IMR-90 (cell line): ENCODE results near the gene CENATAC. TPM values are rescaled to one million over a fixed set of nuclear protein-coding genes. Genes with fewer than 3 reads are reported as not detected.

Experiments used
- ATAC-seq: fragments of 200-7000 bp; cut with Tn5 transposase; 2 replicates; pipeline ENCODE4 v1.9.1; 2020; ENCODE audit warnings: low read depth, mild to moderate bottlenecking, moderate library complexity
- BruUV-seq: library from RNA; stranded (reverse); fragments of 400-500 nt; replicated peaks from 2 replicates; lab custom pipeline; 2021; lab: Mats Ljungman, UMichigan
- CTCF ChIA-PET: fragments of 300-600 bp; formaldehyde crosslinking; extraction: SDS; loops from one replicate; lab custom pipeline; 2021; ENCODE audit warnings: antibody characterized with exemption; lab: Yijun Ruan, JAX
- POLR2A ChIA-PET: fragments of 300-600 bp; sonication (Branson Sonifier 250); formaldehyde crosslinking; loops from one replicate; lab custom pipeline; 2022; ENCODE audit warnings: antibody characterized with exemption; ENCODE audit not compliant: unreplicated experiment; lab: Charles Lee
- DNase-seq: peaks from one replicate; pipeline ENCODE4 v3.0.0; 2013
- H2AFZ ChIP-seq: replicated peaks from 2 replicates; pipeline ENCODE3; 2013; ENCODE audit warnings: low read length, mild to moderate bottlenecking; ENCODE audit not compliant: poor library complexity
- H2AK5ac ChIP-seq: 2 replicates; pipeline ENCODE4 v1.6.1; 2013; ENCODE audit warnings: low read depth, low read length, inconsistent platforms
- H2AK9ac ChIP-seq: replicated peaks from 2 replicates; pipeline ENCODE3; 2013; ENCODE audit warnings: mild to moderate bottlenecking, low read depth, low read length, moderate library complexity; ENCODE audit not compliant: poor library complexity
- H2BK120ac ChIP-seq: 2 replicates; pipeline ENCODE4 v1.6.1; 2013; ENCODE audit warnings: low read depth, low read length, inconsistent platforms
- H2BK15ac ChIP-seq: 3 replicates; pipeline ENCODE4 v1.6.1; 2013; ENCODE audit warnings: low read depth, low read length, inconsistent platforms
- H2BK20ac ChIP-seq: 2 replicates; pipeline ENCODE4 v1.6.1; 2013; ENCODE audit warnings: low read depth, mild to moderate bottlenecking, inconsistent platforms, low read length, moderate library complexity
- H2BK5ac ChIP-seq: 2 replicates; pipeline ENCODE4 v1.6.1; 2013; ENCODE audit warnings: mild to moderate bottlenecking, low read depth, low read length, inconsistent platforms; ENCODE audit not compliant: poor library complexity, severe bottlenecking
- H3K14ac ChIP-seq: replicated peaks from 2 replicates; pipeline ENCODE4 v1.6.1; 2013; ENCODE audit warnings: low read depth, low read length, inconsistent platforms
- H3K18ac ChIP-seq: 2 replicates; pipeline ENCODE4 v1.6.1; 2013; ENCODE audit warnings: low read depth, low read length, control low read depth
- H3K23ac ChIP-seq: 2 replicates; pipeline ENCODE4 v1.6.1; 2013; ENCODE audit warnings: low read depth, low read length, inconsistent platforms
- H3K27ac ChIP-seq: 2 replicates; pipeline ENCODE4 v1.5.1; 2013; ENCODE audit warnings: mild to moderate bottlenecking, control low read depth, low read length; ENCODE audit not compliant: insufficient read depth
- H3K27me3 ChIP-seq: 2 replicates; pipeline ENCODE4 v1.6.1; 2013; ENCODE audit warnings: low read length; ENCODE audit not compliant: control insufficient read depth, insufficient read depth
- H3K36me3 ChIP-seq: 2 replicates; pipeline ENCODE4 v1.6.1; 2013; ENCODE audit warnings: low read length, mixed read lengths; ENCODE audit not compliant: control insufficient read depth, insufficient read depth
- H3K4ac ChIP-seq: 2 replicates; pipeline ENCODE4 v1.6.1; 2013; ENCODE audit warnings: low read depth, low read length, inconsistent platforms
- H3K4me1 ChIP-seq: 2 replicates; pipeline ENCODE4 v1.6.1; 2013; ENCODE audit warnings: low read length, mixed read lengths; ENCODE audit not compliant: control insufficient read depth, insufficient read depth
- H3K4me2 ChIP-seq: 2 replicates; pipeline ENCODE4 v1.6.1; 2013; ENCODE audit warnings: low read depth, mild to moderate bottlenecking, control low read depth, low read length, moderate library complexity
- H3K4me3 ChIP-seq: 2 replicates; pipeline ENCODE4 v1.5.1; 2013; ENCODE audit warnings: low read depth, mild to moderate bottlenecking, control low read depth, low read length, moderate library complexity; ENCODE audit not compliant: insufficient read depth
- H3K56ac ChIP-seq: 2 replicates; pipeline ENCODE4 v1.6.1; 2013; ENCODE audit warnings: low read length, inconsistent platforms; ENCODE audit not compliant: insufficient read depth; ENCODE audit errors: extremely low read depth
- H3K79me1 ChIP-seq, 2 experiments: 2 replicates each; pipeline ENCODE4 v1.6.1; 2013; ENCODE audit warnings: low read length in 2 of 2, inconsistent platforms in 1 of 2, low read depth in 1 of 2
- H3K9ac ChIP-seq: 2 replicates; pipeline ENCODE4 v1.6.1; 2013; ENCODE audit warnings: low read depth, low read length, control low read depth
- H3K9me1 ChIP-seq: 2 replicates; pipeline ENCODE4 v1.6.1; 2013; ENCODE audit warnings: low read length, inconsistent platforms; ENCODE audit not compliant: insufficient read depth
- H3K9me3 ChIP-seq: 2 replicates; pipeline ENCODE4 v1.6.1; 2013; ENCODE audit warnings: low read length; ENCODE audit not compliant: control insufficient read depth, insufficient read depth
- H4K20me1 ChIP-seq: 2 replicates; pipeline ENCODE4 v1.6.1; 2013; ENCODE audit warnings: low read length, inconsistent platforms; ENCODE audit not compliant: insufficient read depth
- H4K5ac ChIP-seq: 2 replicates; pipeline ENCODE4 v1.6.1; 2013; ENCODE audit warnings: mild to moderate bottlenecking, low read depth, low read length, control low read depth
- H4K8ac ChIP-seq, 2 experiments: 2 replicates each; pipeline ENCODE4 v1.6.1; 2013; ENCODE audit warnings: low read depth in 2 of 2, low read length in 2 of 2, control low read depth in 1 of 2, inconsistent platforms in 1 of 2
- H4K91ac ChIP-seq: 2 replicates; pipeline ENCODE4 v1.6.1; 2013; ENCODE audit warnings: low read depth, low read length, inconsistent platforms; ENCODE audit not compliant: insufficient read depth
- MAZ ChIP-seq: IDR thresholded peaks from 2 replicates; pipeline ENCODE4 v1.6.1; 2012; ENCODE audit warnings: low read depth, mild to moderate bottlenecking, low read length, improper control_type of control experiment, moderate library complexity, borderline replicate concordance
- MXI1 ChIP-seq: IDR thresholded peaks from 2 replicates; pipeline ENCODE4 v1.6.1; 2012; ENCODE audit warnings: low read depth, mild to moderate bottlenecking, low read length, moderate library complexity, borderline replicate concordance
- RAD21 ChIP-seq: IDR thresholded peaks from 2 replicates; pipeline ENCODE4 v1.6.1; 2012; ENCODE audit warnings: low read length, improper control_type of control experiment
- dilution Hi-C: fragments of 300-500 bp; cut with HindIII; formaldehyde crosslinking; loops from one replicate; pipeline ENCODE4 v1.14.3; 2018; ENCODE audit warnings: low sequenced_read_pairs; ENCODE audit not compliant: unreplicated experiment
- in situ Hi-C: fragments of 300-500 bp; cut with MboI; formaldehyde crosslinking; loops from 3 replicates; pipeline ENCODE4 v1.14.3; 2019; ENCODE audit warnings: low sequenced_read_pairs, inconsistent platforms, mixed read lengths
- intact Hi-C: fragments of 100-400 bp; cut with micrococcal nuclease; formaldehyde crosslinking; loops from 2 replicates; pipeline ENCODE4 v1.10.0; 2022
- polyA plus RNA-seq, 3 experiments: library from polyadenylated mRNA; depleted of rRNA; stranded (reverse); fragments of >200 nt; gene quantifications; 2 replicates each; pipeline ENCODE4 v1.2.3, GENCODE V29; 2012; ENCODE audit warnings: low replicate concordance in 1 of 3
- total RNA-seq: library from RNA; depleted of rRNA; stranded (reverse); fragments of >200 nt; gene quantifications from 2 replicates; pipeline ENCODE4 v1.2.3, GENCODE V29; 2012
- TF ChIP-seq, protein P1 (sequence below): fragments of 150-350 bp; IDR thresholded peaks from 2 replicates; pipeline ENCODE4 v1.6.1; 2016; ENCODE audit warnings: low read depth, mild to moderate bottlenecking, low read length, moderate library complexity, borderline replicate concordance

CENATAC gene
- total and polyA plus RNA-seq, 2 of the 4 experiments (the other 2 are of a cell fraction), result 13.1 to 16.7 TPM

DNA sequence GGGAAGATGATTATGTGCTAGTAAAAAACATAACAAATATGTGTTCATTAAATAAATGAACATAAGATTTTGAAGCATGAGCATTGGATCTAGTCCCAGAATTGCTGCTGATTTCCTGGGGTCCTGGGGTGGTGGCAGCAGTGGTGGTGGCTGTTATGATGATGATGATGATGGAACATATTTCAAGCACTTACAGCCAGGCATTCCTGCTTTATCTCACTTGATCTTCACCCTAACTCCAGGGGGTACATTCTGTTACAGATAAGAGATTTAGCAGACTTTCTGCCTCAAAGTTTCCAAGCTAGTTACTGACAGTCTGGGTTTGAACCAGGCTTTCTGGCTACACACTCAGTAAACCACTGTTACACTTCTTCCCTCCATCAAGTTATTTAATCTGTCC is 25.8 kb downstream of the CENATAC start:
- Histone ChIP-seq H3K4ac (no peak overlapping the region), H3K9me1 (peaks cover 3% of the 10 kb centered on the region), H3K23ac (no peak overlapping the region), H2AK9ac (no peak overlapping the region), H3K14ac (no peak overlapping the region), H4K91ac (no peak overlapping the region), H3K36me3 (peaks cover 27% of the 10 kb centered on the region), H3K79me1 (peaks cover 18 to 48% of the 10 kb centered on the region in 2 experiments), H3K9me3 (no peaks in the 10 kb centered on the region), H2BK5ac (no peak overlapping the region), H2BK120ac (no peak overlapping the region), H3K4me2 (no peak overlapping the region), H3K4me1 (peaks cover 4% of the 10 kb centered on the region), H3K18ac (no peak overlapping the region), H3K56ac (no peak overlapping the region), H2AFZ (no peak overlapping the region), H3K27me3 (no peaks in the 10 kb centered on the region), H3K9ac (no peak overlapping the region), H4K5ac (no peak overlapping the region), H3K27ac (no peak overlapping the region), H4K8ac (no peak overlapping the region), H3K4me3 (no peak overlapping the region), H2BK20ac (no peak overlapping the region), H2AK5ac (no peak overlapping the region), H4K20me1 (peaks cover 5% of the 10 kb centered on the region), H2BK15ac (no peak overlapping the region)
- ATAC-seq (no peak), DNase-seq (no peak)
- BruUV-seq, result no TSS peak
- dilution Hi-C loops (no loop called here), intact Hi-C loops (no loop called here), in situ Hi-C loops (no loop called here)
- ChIA-PET CTCF (no interaction called here), POLR2A (no interaction called here)
- TF ChIP-seq MXI1 (no peak), MAZ (no peak), RAD21 (no peak)
- TF ChIP-seq, protein P1, sequence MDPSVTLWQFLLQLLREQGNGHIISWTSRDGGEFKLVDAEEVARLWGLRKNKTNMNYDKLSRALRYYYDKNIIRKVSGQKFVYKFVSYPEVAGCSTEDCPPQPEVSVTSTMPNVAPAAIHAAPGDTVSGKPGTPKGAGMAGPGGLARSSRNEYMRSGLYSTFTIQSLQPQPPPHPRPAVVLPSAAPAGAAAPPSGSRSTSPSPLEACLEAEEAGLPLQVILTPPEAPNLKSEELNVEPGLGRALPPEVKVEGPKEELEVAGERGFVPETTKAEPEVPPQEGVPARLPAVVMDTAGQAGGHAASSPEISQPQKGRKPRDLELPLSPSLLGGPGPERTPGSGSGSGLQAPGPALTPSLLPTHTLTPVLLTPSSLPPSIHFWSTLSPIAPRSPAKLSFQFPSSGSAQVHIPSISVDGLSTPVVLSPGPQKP, result no peak
